OCI-LY3 (cell line): Measurements from ENCODE around the gene SERPINF2.

Experiments
- EZH2phosphoT487 ChIP-seq: fragments of 200-600 bp; shearing (Covaris generic); IDR thresholded peaks from 2 replicates; pipeline ENCODE4 v1.6.1; 2018; ENCODE audit warnings: antibody characterized with exemption, mixed run types, low read depth
- TF ChIP-seq, protein P1 (sequence below): fragments of 200-600, 300-600 bp; sonication (generic); IDR thresholded peaks from 2 replicates; pipeline ENCODE4 v1.5.1; 2014; ENCODE audit warnings: antibody characterized with exemption, low read length, low read depth

DNA sequence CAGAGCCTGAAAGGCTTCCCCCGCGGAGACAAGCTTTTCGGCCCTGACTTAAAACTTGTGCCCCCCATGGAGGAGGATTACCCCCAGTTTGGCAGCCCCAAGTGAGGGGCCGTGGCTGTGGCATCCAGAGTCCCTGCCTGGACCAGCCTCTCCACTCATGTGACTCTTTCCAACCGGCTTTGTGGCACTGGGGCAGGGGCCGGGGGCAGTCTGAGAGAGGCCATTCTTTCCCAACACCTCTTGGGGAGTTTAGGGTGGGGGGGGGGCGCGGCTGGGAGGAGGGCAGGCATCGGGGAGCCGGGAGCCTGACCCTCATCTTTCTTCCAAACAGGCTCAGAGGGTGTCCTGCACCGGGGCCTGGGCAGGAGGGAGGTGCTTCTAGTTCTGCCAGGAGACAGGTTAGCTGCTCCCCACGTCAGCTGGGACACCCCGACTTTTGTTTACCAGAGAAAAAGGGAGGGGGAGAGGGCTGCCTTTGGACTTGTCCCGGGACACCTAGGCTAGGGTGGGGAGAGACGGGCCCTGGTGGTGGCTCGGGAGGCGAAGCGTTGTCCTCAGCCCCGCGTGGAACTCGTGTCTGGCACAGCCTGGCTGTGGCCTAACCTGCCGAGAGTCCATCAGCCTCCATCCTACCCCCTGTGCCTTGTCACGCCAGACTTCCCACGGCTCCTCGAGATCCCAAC, 11.9 kb downstream of the SERPINF2 start:
- TF ChIP-seq, protein P1, sequence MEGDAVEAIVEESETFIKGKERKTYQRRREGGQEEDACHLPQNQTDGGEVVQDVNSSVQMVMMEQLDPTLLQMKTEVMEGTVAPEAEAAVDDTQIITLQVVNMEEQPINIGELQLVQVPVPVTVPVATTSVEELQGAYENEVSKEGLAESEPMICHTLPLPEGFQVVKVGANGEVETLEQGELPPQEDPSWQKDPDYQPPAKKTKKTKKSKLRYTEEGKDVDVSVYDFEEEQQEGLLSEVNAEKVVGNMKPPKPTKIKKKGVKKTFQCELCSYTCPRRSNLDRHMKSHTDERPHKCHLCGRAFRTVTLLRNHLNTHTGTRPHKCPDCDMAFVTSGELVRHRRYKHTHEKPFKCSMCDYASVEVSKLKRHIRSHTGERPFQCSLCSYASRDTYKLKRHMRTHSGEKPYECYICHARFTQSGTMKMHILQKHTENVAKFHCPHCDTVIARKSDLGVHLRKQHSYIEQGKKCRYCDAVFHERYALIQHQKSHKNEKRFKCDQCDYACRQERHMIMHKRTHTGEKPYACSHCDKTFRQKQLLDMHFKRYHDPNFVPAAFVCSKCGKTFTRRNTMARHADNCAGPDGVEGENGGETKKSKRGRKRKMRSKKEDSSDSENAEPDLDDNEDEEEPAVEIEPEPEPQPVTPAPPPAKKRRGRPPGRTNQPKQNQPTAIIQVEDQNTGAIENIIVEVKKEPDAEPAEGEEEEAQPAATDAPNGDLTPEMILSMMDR = no peak
- no peak for TF ChIP-seq EZH2phosphoT487
